GM12872 (cell line): Measurements from ENCODE around the gene CXorf58.

Source experiments
- TF ChIP-seq, protein P1 (sequence below): IDR thresholded peaks from 3 replicates; pipeline ENCODE4 v1.5.1; 2011; ENCODE audit warnings: low read depth, mild to moderate bottlenecking, low read length, moderate library complexity; ENCODE audit not compliant: insufficient read depth

Gene CXorf58

DNA sequence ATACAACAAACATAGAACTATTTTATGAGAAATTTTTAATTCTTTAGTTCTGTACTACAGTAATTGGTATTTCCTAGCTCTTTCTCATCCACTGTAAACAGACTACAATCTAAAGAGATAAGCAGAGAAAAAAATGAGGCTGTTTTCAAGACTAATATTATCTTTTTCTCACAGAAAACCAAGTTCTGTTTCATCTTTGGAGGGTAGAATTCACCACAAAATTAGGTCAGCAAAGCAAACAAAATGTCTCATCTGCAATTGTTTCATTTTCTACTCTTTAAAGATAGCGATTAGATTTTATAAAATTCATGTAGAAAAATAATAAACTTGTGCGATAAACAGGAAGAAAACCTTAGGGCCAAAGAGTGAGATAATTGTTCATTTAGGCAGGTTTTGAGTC lies 10.8 kb upstream of the CXorf58 start:
- TF ChIP-seq, protein P1, sequence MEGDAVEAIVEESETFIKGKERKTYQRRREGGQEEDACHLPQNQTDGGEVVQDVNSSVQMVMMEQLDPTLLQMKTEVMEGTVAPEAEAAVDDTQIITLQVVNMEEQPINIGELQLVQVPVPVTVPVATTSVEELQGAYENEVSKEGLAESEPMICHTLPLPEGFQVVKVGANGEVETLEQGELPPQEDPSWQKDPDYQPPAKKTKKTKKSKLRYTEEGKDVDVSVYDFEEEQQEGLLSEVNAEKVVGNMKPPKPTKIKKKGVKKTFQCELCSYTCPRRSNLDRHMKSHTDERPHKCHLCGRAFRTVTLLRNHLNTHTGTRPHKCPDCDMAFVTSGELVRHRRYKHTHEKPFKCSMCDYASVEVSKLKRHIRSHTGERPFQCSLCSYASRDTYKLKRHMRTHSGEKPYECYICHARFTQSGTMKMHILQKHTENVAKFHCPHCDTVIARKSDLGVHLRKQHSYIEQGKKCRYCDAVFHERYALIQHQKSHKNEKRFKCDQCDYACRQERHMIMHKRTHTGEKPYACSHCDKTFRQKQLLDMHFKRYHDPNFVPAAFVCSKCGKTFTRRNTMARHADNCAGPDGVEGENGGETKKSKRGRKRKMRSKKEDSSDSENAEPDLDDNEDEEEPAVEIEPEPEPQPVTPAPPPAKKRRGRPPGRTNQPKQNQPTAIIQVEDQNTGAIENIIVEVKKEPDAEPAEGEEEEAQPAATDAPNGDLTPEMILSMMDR, result no peak

DNA sequence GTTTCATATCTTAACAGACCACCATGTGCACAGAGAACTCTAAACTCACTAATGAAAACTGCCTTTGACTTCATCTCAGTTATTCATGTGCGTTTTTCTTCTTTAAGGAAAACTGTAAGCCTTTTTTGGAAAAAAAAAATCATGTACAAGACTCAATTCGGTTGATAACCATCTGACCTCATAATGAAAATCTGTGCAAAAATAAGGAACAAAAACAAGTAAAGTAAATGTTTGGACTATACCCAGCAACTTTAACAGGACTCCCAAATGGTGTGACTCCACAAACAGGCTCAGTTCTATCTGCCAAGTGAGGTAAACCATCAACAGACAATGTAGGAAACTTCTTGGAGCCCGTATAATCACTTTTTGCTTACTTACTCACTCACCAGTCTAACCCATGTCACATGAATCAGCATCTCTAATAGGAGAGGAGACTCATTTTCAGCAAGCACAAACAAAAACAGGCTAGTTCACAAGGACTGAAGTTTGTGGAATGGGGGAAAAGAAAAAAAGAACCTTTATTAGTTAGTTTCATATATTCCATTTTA lies 9.3 kb upstream of the CXorf58 start:
- TF ChIP-seq, protein P1, result no peak

DNA sequence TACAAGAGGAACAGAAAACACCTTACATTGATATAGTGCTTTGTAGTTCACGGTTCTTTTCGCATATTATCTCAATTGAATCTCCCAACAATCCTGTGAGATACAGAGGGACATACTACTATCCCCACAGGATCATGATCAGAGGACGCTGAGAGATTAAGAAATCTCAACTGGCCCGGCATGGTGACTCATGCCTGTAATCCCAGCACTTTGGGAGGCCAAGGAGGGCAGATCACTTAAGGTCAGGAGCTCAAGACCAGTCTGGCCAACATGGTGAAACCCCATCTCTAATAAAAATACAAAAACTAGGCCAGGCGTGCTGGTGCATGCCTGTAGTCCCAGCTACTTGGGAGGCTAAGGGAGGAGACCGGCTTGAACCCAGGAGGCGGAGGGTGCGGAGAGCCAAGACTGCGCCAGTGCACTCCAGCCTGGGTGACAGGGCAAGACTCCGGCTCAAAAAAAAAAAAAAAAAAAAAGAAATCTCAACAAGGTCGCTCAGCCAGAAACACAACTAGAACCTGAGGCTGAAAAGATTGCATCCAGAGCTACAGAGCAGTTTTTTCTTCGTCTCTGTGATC lies 7.5 kb upstream of the CXorf58 start:
- TF ChIP-seq, protein P1, result no peak

DNA sequence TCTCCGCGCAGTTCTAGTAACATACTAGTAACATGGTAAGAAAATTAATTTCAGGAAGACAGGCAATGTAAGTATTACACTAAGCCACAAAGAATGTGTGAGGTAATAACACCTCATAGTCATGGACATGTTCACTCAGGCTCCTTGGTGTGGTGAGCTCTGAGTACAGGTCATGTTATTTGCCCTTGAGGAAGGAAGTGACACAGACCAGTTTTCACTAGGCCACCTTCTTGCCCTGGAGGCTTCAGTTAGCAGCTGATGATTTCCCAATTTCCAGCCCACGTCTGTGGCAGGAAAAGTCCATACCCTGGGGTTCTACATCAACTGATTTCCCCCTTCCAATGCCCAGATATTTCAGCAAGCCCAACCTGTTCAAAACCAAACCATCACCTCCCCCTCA lies 6.7 kb upstream of the CXorf58 start:
- TF ChIP-seq, protein P1, result no peak

DNA sequence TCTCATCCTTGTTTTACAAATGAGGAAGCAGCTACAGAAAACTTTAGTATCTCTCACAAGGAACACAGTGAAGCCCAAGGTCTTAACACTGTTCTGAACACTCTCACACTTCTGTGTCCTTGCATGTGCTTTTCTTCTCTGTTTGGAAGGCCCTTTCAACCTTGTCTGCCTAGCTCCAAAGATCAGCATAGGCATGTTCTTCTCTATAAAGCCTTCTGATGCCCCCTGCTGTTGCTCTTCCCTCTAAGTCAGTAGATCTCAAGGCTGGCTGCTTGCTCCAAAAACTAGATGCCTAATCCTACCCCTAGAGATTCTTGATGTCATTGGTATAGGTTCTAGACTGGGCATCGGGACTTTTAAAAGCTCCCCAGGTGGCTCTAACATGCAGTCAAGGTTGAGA lies 6.0 kb upstream of the CXorf58 start:
- TF ChIP-seq, protein P1, result peak; percentile 60

DNA sequence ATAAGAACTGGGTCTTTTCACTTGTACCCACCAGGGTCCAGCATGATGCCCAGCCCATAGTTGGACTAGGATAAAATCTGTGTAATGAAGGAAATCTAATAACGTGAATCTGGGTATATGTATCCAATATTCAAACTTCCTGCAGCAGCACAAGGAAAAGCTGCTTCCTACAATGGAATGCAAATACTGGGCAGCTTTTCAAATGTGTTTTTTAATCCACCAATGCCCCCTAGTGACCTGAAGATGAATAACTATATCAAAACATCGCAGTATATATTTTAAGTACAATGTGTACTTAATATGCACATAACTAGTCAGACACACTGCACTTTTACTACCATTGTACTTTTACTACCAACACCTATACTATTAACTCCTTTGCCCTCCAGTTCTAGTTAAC lies 5.4 kb upstream of the CXorf58 start:
- TF ChIP-seq, protein P1, result peak; percentile 36; the same call in 1 of the 3 replicates

DNA sequence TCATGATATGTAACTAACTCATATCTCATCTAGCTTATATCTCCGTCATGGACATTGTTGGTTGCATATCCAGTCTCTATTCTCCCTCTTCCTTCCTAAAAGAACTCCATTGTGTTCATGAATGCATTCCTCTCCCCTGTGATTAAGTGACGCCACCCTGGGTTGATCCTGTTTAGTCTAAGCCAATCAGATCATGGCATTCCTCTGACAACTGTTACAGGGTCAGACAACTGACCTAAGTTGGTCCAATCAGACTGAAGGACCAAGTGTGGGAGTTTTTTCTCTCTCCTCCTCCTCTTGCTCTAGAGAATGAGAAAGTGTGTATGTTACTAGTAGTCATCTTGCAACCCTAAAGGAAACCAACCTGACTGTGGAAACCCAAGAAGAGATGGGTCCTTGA lies 3.7 kb upstream of the CXorf58 start:
- TF ChIP-seq, protein P1, result no peak
